Osteocyte (in vitro differentiated cells): ENCODE results near the gene MACC1. TPM values are rescaled to one million over a fixed set of nuclear protein-coding genes. Genes with fewer than 3 reads are reported as not detected.

Experiments used
- DNase-seq: peaks from one replicate; pipeline ENCODE4 v3.0.0; 2021; ENCODE audit warnings: mixed read lengths; ENCODE audit not compliant: unreplicated experiment; ENCODE audit errors: extremely low spot score
- H3K27ac Mint-ChIP-seq: one replicate; pipeline ENCODE4 v1.8.0; 2021; ENCODE audit warnings: mild to moderate bottlenecking, mixed read lengths; ENCODE audit not compliant: unreplicated experiment
- H3K27me3 Mint-ChIP-seq: one replicate; pipeline ENCODE4 v1.8.0; 2021; ENCODE audit warnings: mixed read lengths; ENCODE audit not compliant: unreplicated experiment
- H3K36me3 Mint-ChIP-seq: one replicate; pipeline ENCODE4 v1.8.0; 2021; ENCODE audit warnings: mixed read lengths; ENCODE audit not compliant: unreplicated experiment
- H3K4me1 Mint-ChIP-seq: one replicate; pipeline ENCODE4 v1.8.0; 2021; ENCODE audit warnings: mixed read lengths; ENCODE audit not compliant: unreplicated experiment
- H3K4me3 Mint-ChIP-seq: one replicate; pipeline ENCODE4 v1.8.0; 2021; ENCODE audit warnings: mild to moderate bottlenecking, moderate library complexity, mixed read lengths; ENCODE audit not compliant: unreplicated experiment
- H3K9me3 Mint-ChIP-seq: one replicate; pipeline ENCODE4 v1.8.0; 2021; ENCODE audit warnings: mixed read lengths; ENCODE audit not compliant: unreplicated experiment
- CTCF ChIP-seq: fragments of 200-600 bp; sonication (generic); IDR thresholded peaks from 2 replicates; pipeline ENCODE4 v1.5.0; 2021; ENCODE audit warnings: antibody characterized with exemption, mild to moderate bottlenecking, moderate library complexity
- total RNA-seq: library from RNA; stranded (reverse); gene quantifications from 2 replicates; pipeline ENCODE4 v1.2.1, GENCODE V29; 2021

MACC1 gene
- total RNA-seq, 1 donor from 2014 or later = not detected

DNA sequence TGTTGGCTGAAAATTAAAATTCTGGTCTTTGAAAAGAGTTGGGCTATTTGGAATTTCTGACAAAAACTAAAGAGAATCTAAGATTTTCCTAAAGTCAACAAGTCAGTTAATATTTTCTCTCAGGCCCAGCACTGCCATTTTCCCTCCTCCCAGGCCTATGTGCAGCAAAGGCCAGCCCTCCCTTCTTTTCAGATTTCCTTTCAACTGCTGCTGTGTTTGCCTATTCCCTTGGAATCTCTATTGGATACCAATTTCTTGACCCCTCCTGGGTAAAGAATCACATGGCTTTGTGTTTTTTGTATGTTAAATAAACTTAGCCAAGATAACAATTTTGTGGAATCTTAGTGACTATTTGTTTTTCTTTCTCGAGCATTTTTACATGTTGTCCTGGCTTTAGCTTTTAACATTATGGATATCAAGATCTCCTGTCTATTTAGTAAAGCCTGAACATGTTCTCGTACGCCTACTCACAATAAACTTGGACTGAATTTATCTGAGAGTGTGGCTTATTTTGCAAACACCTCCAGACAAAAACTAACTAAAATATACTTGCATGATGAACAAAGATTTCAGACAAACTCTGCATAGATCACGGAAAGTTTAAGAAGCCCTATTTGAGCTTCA lies 19.9 kb downstream of the MACC1 start:
- no peak for DNase-seq
- Mint-ChIP-seq H3K4me1 (peaks cover 27% of the 10 kb centered on the region), H3K36me3 (no peaks in the 10 kb centered on the region), H3K27ac (peak overlapping the region; percentile 53), H3K9me3 (no peaks in the 10 kb centered on the region), H3K27me3 (no peaks in the 10 kb centered on the region), H3K4me3 (no peak overlapping the region)
- no peak for TF ChIP-seq CTCF

GRCh38 chr7:20194343-20194995 lies 22.7 kb downstream of the MACC1 start:
- DNase-seq = no peak
- Mint-ChIP-seq H3K9me3 (no peaks in the 10 kb centered on the region), H3K4me3 (no peak overlapping the region), H3K27ac (no peak overlapping the region), H3K27me3 (no peaks in the 10 kb centered on the region), H3K4me1 (peaks cover 27% of the 10 kb centered on the region), H3K36me3 (no peaks in the 10 kb centered on the region)
- TF ChIP-seq CTCF = no peak

DNA sequence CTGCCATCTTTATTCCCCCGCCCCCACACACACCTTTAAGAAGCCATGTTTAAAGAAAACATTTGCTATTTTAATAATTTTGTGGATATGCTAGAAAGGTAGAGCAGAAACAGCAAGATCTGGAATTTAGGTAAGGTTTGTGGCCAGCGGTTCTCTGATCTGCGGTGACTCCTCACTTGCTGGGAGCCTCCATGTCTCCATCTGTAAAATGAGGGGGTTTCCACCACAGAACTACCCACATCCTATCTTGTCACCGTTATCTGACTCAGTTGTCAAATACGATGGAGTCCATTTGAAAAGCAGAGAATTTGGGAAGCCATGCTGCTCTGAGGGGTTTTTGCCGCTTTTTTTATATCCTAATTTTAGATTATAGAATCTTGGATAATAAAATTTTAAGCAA lies 23.3 kb downstream of the MACC1 start:
- Mint-ChIP-seq H3K9me3 (no peaks in the 10 kb centered on the region), H3K36me3 (no peaks in the 10 kb centered on the region), H3K27me3 (no peaks in the 10 kb centered on the region), H3K27ac (no peak overlapping the region), H3K4me1 (peaks cover 21% of the 10 kb centered on the region), H3K4me3 (no peak overlapping the region)
- DNase-seq = no peak
- TF ChIP-seq CTCF = no peak

- no peak for TF ChIP-seq CTCF
- no peak for DNase-seq
Measured at GRCh38 chr7:20193242-20193777, 23.9 kb downstream of the MACC1 start.

DNA sequence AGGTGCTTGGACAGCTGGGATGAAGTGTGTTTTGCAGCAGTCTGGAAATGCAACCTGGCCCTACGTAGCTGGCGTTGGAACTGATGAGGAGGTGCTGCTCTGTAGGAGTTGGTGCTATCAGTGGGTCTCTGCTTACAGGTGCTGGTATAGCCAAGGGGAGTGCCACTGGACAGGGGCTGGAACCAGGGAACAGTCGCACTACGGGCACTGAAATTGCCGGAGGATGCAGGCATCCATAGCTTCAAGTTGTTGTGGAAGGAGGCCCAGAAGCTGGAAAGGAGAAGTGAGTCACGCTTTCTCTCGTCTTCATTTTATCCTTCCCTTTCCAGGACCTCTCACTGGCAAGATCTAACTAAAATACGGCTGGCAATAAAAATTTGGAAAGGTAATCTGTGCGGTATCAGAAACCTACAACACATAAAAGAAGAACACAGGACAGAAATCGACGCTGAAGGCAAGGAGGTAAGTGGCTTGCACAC lies 25.8 kb downstream of the MACC1 start:
- no peaks in the 10 kb centered on the region for H3K27me3 Mint-ChIP-seq
- TF ChIP-seq CTCF = no peak
- H3K4me3 Mint-ChIP-seq = no peak overlapping the region
- H3K4me1 Mint-ChIP-seq = peaks cover 2% of the 10 kb centered on the region
- no peak for DNase-seq
- no peaks in the 10 kb centered on the region for H3K36me3 Mint-ChIP-seq
- H3K9me3 Mint-ChIP-seq = no peaks in the 10 kb centered on the region
- H3K27ac Mint-ChIP-seq = no peak overlapping the region

More at GRCh38 chr7:20193242-20193777, 23.9 kb downstream of the MACC1 start:
- no peaks in the 10 kb centered on the region for H3K9me3 Mint-ChIP-seq
- peaks cover 16% of the 10 kb centered on the region for H3K4me1 Mint-ChIP-seq
- H3K27ac Mint-ChIP-seq = no peak overlapping the region
- H3K4me3 Mint-ChIP-seq = no peak overlapping the region
- no peaks in the 10 kb centered on the region for H3K36me3 Mint-ChIP-seq
- no peaks in the 10 kb centered on the region for H3K27me3 Mint-ChIP-seq
